COLO668 (cell line): ENCODE results near the gene DYNC1LI1.
"Not testable (repeated sequence)": the region's sequence is repeated elsewhere in the genome, so short reads cannot be mapped to it uniquely, and the experiment has no call there.

Source experiments
- DNase-seq: peaks from one replicate; lab custom pipeline; 2025; ENCODE audit not compliant: unreplicated experiment; lab: John Stamatoyannopoulos, UW

Gene DYNC1LI1

DNA sequence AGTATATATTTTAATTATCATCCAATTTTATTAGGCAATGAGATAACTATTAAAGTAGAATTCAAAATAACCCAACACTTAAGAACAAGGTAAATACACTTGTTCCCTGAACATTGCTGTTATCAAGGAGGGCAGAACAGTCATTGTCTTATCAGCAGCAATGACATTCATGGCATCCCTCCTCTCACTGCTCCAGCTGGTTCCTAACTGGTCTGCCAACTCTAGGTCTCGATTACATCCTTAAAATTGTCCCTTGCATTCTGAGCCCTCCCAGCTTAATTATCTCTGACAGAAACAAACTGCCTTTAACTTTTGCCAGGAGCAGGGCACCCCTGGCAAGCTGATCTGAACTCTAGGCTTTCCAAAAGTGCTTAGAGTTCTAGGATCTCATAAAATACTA is 14.0 kb upstream of the DYNC1LI1 start:
- DNase-seq: no peak

DNA sequence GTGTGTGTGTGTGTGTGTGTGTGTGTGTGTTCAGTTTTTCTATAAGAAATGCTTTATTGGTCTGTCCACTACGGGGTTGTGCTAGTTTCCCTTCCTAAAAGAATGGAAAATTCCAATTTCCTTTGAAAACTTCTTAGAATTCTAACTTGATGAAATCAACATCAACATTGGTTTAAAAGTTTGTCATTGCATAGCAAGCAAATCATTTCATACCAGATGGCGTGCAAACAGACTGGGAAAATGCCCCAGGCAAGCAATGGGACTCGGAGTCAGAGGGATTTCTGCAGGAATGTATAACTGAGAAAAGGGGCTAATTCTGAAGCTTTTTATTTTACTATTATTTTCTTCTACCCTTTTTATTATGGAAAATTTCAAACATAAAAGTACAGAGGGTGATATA is 13.1 kb upstream of the DYNC1LI1 start:
- no peak for DNase-seq

DNA sequence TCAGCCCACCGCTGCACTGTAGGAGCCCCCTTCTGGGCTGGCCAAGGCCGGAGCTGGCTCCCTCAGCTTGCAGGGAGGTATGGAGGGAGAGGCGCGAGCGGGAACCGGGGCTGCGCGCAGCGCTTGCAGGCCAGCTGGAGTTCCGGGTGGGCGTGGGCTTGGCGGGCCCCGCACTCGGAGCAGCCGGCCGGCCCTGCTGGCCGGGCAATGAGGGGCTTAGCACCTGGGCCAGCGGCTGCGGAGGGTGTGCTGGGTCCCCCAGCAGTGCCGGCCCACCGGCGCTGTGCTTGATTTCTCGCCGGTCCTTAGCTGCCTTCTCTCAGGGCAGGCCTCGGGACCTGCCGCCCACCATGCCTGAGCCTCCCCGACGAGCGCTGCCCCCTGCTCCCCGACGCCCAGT is 8.0 kb upstream of the DYNC1LI1 start:
- not testable (repeated sequence) for DNase-seq

DNA sequence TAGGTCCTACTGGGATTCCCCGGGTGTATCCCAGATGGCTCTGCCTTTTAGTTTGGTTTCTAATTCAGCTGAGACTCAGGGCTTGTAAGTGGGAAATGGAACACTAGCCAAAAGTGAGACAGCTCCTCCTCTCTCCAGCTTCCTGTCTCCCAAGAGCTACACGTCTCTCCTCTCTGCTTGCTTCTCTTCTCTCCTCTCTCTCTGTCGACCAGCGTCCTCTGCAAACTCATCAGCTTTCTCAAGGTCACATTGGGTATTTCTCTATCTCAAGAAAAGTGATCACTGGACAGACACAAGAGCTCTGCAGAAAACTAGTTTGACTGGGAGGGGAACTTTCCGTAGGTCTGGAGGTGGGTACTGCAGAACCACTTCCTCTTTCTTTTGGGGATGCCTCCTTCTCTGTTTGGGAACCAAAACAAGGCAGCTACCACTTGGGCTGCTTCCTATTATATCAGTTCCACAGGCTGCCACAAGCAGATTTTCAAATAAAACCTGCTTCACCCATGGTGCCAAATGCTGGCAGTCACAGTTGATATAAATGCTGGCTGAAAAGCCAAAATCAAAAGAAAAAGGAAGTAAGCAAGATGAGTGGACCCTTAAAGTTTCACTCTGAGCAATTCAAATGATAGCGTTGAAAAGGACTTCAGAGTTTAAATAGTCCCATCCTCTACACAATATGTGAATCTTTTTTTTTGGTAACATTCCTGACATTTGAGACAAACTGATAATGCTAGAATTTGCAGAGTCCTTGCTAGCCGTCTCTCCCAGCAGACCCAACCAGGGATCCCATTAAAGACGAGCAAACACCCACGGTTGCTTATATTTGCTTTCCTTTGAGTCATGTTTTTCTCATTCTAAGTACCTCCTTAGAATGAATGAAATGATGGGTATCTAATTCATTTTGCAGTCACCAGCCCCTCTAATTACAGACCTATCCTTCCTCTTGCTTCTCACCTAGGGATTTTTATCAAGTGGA is 7.2 kb upstream of the DYNC1LI1 start:
- no peak for DNase-seq

DNA sequence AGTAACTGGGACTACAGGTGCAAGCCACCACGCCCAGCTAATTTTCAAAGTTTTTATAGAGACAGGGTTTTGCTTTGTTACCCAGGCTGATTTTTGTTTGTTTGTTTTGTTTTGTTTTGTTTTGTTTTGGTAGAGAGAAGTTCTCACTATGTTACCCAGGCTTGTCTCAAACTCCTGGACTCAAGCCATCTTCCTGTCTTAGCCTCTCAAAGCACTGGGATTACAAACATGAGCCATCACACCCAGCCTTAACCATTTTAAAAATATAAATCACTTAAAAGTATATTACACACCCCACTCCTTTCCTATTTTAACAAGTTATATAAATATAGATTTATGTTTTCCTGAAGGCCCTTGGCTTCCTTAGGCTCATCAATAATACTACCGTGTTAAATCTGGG is 6.5 kb upstream of the DYNC1LI1 start:
- DNase-seq: no peak

DNA sequence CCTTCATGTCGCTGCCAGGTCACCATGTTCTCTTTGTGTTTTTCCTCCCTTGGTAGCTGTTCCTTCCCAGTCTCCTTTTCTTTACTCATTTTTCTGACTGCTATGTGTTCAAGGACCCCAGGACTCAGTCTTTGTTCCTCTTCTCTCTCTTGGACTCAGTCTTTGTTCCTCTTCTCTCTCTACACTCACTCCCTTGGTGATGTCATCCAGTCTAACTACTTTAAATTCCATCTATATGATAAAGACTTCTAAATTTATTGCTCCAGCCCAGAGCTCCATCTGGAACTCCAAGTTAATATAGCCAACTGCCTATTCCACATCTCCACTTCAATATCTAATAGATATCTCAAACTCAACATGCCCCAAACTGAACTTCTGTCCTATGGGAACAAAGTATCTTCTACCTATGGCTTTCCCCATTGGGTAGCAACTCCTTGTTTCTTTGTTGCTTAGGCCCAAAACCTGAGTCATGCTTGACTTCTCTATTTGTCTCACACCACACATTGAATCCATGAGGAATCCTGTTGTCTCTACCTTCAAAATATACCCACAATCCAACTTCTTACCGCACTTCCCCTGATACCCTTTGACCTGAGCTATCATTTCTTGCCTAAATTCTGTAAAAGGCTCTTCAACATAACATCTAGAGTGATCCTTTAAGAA is 4.9 kb upstream of the DYNC1LI1 start:
- no peak for DNase-seq

DNA sequence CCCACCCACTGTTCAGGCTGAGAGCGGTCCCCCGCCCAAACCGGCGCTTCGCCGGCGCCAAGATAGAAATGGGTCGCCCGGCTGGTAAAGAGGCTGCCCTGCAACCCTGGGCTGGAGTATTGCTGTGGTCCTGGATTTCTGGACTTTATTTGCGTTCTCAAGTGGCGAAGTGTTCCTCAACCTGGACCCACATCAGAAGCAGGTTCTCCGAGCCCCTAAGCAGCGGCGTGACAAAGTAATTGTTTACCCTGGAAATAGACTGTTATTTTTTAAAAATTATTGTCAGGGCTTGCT is 481 bp upstream of the DYNC1LI1 start:
- peak; percentile 67 for DNase-seq

DNA sequence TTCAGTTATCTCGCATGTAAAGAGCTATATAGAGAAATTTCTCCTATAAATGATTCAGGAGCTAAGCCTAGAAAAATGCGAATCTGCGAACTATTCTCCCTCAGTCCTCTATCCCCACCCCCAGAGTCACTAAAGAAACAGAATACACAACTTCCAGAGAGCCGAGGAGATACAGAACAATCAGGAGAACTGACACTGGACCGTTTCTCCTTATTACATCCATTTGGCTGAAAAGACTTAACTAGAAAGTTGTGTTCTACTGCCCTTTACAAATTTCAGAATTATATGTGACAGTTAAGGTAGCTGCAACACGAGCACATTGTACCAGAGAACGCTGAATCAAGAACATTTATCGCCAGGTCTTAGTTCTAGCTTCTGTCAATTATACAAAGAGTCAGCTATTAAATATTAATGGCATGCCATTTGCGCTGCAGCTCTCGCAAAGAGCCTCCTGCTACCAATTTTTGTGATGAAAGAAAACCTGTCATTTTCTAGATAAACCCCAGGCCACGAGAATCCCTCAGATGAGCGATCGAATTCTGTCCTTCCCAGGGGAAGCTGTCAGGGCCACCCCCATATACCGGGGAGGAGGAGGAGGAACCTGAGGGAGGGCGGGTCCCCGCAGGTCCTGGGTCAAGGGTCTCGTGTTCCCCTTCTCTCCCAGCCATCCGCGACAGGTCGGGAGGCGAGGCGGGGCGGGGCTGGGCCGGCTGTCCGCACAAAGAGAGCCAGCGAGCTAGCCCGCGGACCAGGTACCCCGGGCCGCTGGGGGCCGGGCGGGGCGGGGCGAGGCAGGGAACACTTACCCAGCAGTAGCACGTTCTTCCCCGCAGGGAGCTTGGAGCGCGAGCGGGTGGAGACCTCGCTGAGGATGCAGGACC is 878 bp downstream of the DYNC1LI1 start:
- peak; percentile 62 for DNase-seq

DNA sequence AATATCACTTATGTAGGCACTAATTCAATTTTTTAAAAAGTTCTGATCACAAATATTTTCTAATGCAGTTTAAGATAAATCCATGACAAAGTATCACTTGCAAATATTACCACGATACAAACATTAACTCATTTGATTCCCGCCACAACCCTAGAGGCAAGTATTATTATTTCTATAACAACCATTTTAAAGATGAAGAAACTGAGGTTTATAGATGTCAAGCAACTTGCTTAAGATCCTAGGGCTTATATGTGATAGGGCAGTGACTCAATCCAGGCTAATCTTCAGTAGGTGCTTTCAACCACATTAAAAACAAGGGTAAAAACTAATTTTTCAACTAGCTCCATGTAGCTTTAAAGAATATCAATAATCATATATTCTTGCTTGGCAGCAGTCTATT is 1.7 kb downstream of the DYNC1LI1 start:
- no peak for DNase-seq

DNA sequence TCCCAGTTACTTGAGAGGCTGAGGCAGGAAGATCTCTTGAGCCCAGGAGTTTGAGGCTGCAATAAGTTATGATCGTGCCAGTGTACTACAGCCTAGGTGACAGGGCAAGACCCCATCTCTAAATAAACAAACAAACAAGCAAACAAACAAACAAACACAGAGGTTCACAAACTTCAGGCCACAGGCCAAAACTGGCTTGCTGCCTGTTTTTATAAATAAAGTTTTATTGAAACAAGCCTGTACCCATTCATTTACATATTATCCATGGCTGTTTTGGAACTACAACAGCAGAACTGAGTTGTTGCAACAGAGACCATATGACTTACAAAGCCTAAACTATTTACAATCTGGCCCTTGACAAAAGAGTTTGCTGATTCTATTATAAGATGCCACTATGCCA is 6.5 kb downstream of the DYNC1LI1 start:
- DNase-seq: no peak

DNA sequence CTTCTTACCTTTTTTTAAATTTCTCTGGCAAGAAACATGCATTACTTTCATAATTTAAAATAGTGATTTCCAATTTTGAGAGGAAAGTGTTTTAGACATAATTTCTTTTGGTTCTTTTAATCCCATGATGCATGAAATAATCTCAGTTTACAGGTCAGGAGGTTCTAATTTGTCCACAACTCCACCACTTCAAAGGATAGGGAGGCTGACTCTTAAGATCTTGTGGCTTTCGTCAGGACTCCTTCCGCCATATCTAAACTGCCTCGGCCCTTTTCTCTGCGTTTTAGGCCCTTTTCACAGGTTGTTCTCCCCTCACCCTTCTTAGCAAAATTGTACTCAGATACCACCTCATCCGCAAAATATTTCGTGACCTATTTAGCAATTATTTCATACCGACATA is 8.0 kb downstream of the DYNC1LI1 start:
- DNase-seq: no peak

DNA sequence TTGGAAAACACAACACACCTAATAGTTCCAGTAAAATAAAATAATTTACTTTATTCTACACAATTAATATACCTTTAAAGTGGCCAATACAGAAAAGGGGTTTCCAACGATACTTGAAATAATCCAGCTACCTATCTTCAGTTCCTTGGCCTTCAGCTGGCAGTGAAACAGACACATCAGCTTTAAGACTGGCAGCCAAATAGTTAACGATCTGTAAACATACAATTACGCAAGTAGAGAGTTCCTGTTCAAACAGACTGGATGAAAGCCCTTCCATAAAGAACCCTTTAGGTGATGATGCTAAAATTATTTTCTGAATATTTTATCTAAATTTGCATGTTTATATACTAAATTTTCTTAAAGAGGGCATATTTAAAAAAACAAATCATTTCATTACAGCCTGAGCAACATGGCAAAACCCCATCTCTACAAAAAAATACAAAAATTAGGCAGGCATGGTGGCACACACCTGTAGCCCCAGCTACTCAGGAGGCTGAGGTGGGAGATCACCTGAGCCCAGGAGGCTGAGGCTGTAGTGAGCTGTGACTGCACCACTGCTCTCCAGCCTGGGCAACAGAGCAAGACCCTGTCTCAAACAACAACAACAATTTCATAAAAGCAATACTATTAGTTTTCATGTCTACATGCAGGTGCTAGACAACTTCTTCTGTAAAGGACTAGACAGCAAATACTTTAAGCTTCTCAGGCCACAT is 12.9 kb downstream of the DYNC1LI1 start:
- DNase-seq: peak; percentile 2

DNA sequence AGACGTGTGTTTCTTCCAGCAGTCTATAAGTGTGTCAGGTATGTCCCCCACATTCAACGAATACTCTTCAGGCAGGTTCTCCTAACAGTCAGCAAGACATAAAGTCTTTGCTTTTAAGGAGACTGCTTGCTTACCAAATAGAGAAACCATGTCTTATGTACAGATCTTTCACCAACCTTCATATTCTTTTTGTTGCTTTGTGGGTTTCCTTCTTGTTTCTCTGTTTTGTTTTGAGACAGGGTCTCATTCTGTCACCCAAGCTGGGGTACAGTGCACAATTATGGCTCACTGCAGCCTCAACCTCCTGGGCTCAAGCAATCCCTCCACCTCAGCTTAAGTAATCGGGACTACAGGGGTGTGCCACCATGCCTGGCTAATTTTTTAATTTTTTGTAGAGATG is 14.3 kb downstream of the DYNC1LI1 start:
- no peak for DNase-seq

DNA sequence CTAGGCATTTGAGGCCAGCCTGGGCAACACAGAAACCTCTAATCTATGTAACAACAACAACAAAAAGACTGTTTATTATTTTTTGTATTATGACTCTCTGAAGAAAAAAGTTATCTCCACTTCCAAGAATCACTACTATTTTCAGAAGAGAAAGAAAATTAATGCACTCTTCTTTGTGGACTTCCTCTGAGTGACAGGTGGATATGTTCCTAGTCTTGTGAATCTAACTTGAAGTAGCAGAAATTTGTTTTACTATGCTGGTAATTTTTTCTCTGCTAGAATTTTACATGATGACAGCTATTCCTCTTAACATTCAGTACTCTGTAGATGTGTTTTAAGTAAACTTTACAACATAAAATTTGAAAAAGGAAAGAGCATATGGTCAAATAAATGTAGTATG is 16.7 kb downstream of the DYNC1LI1 start:
- no peak for DNase-seq

DNA sequence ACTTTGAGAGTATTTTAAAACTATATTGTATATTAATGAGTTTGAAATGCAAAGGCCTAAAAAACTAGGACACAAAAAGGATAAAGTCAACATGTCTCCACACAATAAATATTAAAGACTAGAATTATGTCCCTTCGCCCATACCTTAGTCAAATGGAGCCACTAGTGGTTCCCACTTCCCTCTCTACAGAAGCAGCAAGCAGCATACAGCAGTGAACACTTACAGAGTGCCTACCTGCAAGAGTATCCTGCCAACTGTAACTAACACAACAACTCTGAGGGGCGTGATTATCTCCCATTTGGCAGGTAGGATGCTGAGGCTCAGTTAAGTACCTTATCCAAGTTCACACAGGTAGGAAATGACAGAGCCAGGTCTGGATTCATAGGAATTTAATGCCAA is 17.2 kb downstream of the DYNC1LI1 start:
- DNase-seq: no peak

DNA sequence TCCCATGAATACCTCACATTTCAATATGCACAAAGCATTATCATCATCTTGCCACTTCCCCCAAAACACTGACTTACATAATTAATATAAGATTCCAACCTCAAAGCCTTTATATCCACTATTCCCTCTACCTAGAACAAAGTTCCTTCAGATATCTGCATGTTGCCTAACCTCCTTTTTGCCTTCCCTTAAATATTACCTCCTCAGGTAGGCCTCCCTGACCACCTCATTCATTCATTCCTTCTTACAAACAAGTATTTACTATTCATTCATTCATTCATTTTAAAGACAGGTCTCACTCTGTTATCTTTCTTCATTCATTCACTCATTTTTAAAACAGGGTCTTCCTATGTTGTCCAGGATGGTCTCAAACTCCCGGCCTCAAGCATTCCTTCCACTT is 18.6 kb downstream of the DYNC1LI1 start:
- DNase-seq: no peak

DNA sequence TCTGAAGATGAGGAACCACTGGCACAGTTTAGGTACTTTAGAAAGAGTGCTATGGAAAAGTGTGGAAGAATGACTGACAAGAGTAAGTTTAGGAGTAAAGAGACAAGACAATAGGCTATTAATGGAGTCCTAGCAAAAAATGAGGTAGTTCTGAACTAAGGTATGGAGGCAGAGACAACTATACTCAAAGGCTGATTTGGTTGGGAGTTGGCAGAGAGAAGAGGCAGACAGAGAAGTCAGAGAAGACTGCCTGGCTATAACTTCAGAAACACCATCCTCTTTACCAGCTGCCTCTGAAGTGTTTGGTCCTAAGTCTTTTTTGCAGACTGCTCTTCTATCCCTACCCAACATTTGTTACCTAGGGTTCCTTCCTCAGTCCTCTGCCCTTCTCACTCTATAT is 19.2 kb downstream of the DYNC1LI1 start:
- no peak for DNase-seq

DNA sequence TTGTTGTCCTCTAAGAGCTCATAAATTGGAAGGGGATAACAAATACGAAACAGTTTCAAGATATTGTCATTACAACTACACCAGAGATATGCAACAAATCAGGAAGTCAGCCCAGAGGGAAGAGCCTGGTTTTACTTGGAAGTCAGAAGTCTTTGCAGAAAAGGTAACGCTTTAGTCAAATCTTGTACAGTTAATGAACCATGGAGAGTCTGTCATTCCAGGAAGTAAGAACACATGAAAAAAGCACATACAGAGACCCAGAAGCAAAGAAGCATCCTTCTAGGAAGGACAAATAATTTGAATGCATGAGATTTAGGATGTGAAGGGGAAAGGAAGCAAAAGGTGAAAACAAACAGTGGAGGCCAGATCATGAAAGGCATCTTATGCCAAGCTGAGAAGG is 19.6 kb downstream of the DYNC1LI1 start:
- no peak for DNase-seq

DNA sequence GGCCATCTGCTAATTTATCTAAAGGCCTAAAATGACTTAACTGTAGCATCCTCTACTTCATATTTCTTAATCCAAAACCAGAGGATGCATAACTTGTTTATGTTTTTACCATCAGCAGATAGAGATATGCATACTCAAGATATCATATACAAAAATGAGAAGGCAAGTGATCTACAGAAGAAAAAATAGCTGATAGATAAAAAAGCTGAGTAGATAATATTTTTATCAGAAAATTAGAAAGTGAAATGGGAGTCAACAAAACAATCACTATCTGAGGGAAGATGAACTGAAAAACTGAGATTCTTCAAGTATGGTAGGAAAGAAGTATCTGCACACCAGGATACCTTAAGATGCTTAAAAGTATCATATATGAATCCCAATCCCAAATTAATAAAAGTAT is 25.4 kb downstream of the DYNC1LI1 start:
- no peak for DNase-seq

DNA sequence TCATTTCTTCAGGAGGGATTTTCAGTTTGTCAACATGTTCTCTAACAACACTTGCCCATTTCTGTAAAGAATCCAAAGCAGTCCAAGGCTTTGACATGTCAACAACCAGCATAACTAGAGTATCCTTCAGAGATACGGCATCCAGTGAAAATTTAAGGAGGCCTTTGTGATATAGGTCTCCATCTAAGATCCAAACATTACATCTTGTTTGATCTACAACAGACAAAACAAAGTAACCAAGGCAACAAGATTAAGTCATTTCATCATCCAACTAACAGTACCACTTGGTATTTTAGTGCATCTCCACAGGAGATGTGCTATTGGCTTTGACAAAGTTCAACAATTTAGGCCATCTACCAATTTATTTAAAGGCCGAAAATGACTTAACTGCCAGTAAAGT is 25.8 kb downstream of the DYNC1LI1 start:
- DNase-seq: no peak

DNA sequence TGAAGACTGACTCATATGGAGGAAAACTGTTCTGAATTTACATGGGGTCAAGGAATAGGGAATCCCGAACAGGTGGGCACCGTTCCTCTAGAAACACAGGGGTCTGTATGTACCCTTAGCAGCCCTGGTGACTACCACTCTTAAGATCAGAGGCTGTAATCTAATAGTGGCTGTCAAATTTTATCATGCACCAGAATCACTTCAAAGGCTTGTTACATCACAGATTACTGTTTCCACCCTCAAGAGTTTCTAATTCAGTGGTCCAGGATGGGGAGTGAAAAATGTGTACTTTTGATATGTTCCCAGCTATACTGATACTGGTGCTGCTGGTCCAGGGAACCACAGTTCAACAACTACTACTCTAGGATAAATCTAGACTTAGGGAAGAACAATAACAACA is 27.9 kb downstream of the DYNC1LI1 start:
- no peak for DNase-seq
